ENCODE data around the gene TCF25. TPM values are rescaled to one million over a fixed set of nuclear protein-coding genes. Genes with fewer than 3 reads are reported as not detected.
"Not testable (repeated sequence)": the region's sequence is repeated elsewhere in the genome, so short reads cannot be mapped to it uniquely, and the experiment has no call there.

The TCF25 gene
- total and polyA plus RNA-seq, 4 experiments from 2014 or later, result 86.4 to 308 (median 195) TPM

- no peaks in the 10 kb centered on the region for H3K36me3 Mint-ChIP-seq
- peaks cover 56% of the 10 kb centered on the region for H3K4me1 ChIP-seq (ENCODE audit: insufficient read depth, low read length)
- peaks cover 5 to 20% of the 10 kb centered on the region in 2 donors for H3K27me3 Mint-ChIP-seq
- intact Hi-C loops (cut with micrococcal nuclease), result no loop called here
- POLR2A ChIA-PET (ENCODE audit: partially characterized antibody), result interaction anchor here (1.3 kb wide), 1 partner anchor 52 kb away, joined by 3 read pairs; the partner anchor contains the start of gene TCF25
- H3K27ac ChIP-seq (ENCODE audit: low read depth, low read length), result no peak overlapping the region
- H3K27me3 ChIP-seq (ENCODE audit: insufficient read depth, low read length), result peaks cover 16% of the 10 kb centered on the region
- no peaks in the 10 kb centered on the region for H3K9me3 ChIP-seq (ENCODE audit: control insufficient read depth in 1 of 2, low read length in 2 of 2)
- no peak overlapping the region for H3K27ac Mint-ChIP-seq
- H3K9me3 Mint-ChIP-seq, result peaks cover 0 to 2% (median 0%) of the 10 kb centered on the region in 8 donors
- H3K4me3 Mint-ChIP-seq, result no peak overlapping the region
- DNase-seq, result no peak
- CTCF ChIA-PET (ENCODE audit: partially characterized antibody), result interaction anchor here (2.1 kb wide), 1 partner anchor 15 kb away, joined by 7 read pairs; no protein-coding TSS in a partner anchor
- H3K4me3 ChIP-seq (ENCODE audit: low read length in 2 of 2), result no peak overlapping the region
- no peaks in the 10 kb centered on the region for H3K36me3 ChIP-seq (ENCODE audit: insufficient read depth, low read length)
- H3K4me1 Mint-ChIP-seq, result peaks cover 12 to 30% (median 21%) of the 10 kb centered on the region in 4 donors
Observed at GRCh38 chr16:89924925-89925307, 51.5 kb downstream of the TCF25 start.

- no peak for DNase-seq
- H3K27me3 ChIP-seq (ENCODE audit: insufficient read depth, low read length), result peaks cover 16% of the 10 kb centered on the region
- Mint-ChIP-seq H3K36me3 (no peaks in the 10 kb centered on the region), H3K4me3 (peak overlapping the region in 5 of 8 donors; percentile 11 to 70 (median 46)), H3K9me3 (peaks cover 0 to 2% (median 0%) of the 10 kb centered on the region in 8 donors), H3K27ac (no peak overlapping the region), H3K27me3 (peaks cover 5 to 21% of the 10 kb centered on the region in 2 donors), H3K4me1 (peaks cover 8 to 22% (median 16%) of the 10 kb centered on the region in 4 donors)
- H3K4me1 ChIP-seq (ENCODE audit: insufficient read depth, low read length), result peaks cover 52% of the 10 kb centered on the region
- no peak overlapping the region for H3K4me3 ChIP-seq (ENCODE audit: low read length in 2 of 2)
- intact Hi-C loops (cut with micrococcal nuclease), result loop anchor here (1.0 kb wide), 1 partner anchor 22 kb away; no protein-coding TSS in a partner anchor
- H3K27ac ChIP-seq (ENCODE audit: low read depth, low read length), result no peak overlapping the region
- POLR2A ChIA-PET (ENCODE audit: partially characterized antibody), result interaction anchor here (1.1 to 1.3 kb wide), 2 partner anchors 8 to 52 kb away, joined by 3 read pairs; partner anchors contain the start of gene TCF25
- no peaks in the 10 kb centered on the region for H3K9me3 ChIP-seq (ENCODE audit: control insufficient read depth in 1 of 2, low read length in 2 of 2)
- H3K36me3 ChIP-seq (ENCODE audit: insufficient read depth, low read length), result no peaks in the 10 kb centered on the region
- CTCF ChIA-PET (ENCODE audit: partially characterized antibody), result interaction anchor here (2.1 kb wide), 1 partner anchor 15 kb away, joined by 7 read pairs; no protein-coding TSS in a partner anchor
Observed at GRCh38 chr16:89925596-89926079, 52.2 kb downstream of the TCF25 start.

GRCh38 chr16:89931305-89931896, 58.0 kb downstream of the TCF25 start:
- CTCF ChIA-PET (ENCODE audit: partially characterized antibody), result no interaction called here
- H3K27me3 ChIP-seq (ENCODE audit: insufficient read depth, low read length), result peaks cover 6% of the 10 kb centered on the region
- peaks cover 8 to 14% of the 10 kb centered on the region in 2 donors for H3K27me3 Mint-ChIP-seq
- no peak overlapping the region for H3K27ac ChIP-seq (ENCODE audit: low read depth, low read length)
- H3K4me1 ChIP-seq (ENCODE audit: insufficient read depth, low read length), result peaks cover 3% of the 10 kb centered on the region
- POLR2A ChIA-PET (ENCODE audit: partially characterized antibody), result no interaction called here
- no peak overlapping the region for H3K4me3 ChIP-seq (ENCODE audit: low read length in 2 of 2)
- H3K4me3 Mint-ChIP-seq, result no peak overlapping the region
- no peak for DNase-seq
- H3K36me3 Mint-ChIP-seq, result no peaks in the 10 kb centered on the region
- intact Hi-C loops (cut with micrococcal nuclease), result no loop called here
- no peaks in the 10 kb centered on the region for H3K4me1 Mint-ChIP-seq
- H3K27ac Mint-ChIP-seq, result no peak overlapping the region
- H3K9me3 ChIP-seq (ENCODE audit: control insufficient read depth in 1 of 2, low read length in 2 of 2), result no peaks in the 10 kb centered on the region
- no peaks in the 10 kb centered on the region for H3K36me3 ChIP-seq (ENCODE audit: insufficient read depth, low read length)
- H3K9me3 Mint-ChIP-seq, result no peaks in the 10 kb centered on the region

GRCh38 chr16:89931964-89932363, 58.6 kb downstream of the TCF25 start:
- ChIA-PET POLR2A (ENCODE audit: partially characterized antibody) (no interaction called here), CTCF (ENCODE audit: partially characterized antibody) (no interaction called here)

GRCh38 chr16:89934019-89934418, 60.6 kb downstream of the TCF25 start:
- H3K36me3 Mint-ChIP-seq; POLR2A ChIA-PET (ENCODE audit: partially characterized antibody); H3K27ac Mint-ChIP-seq; H3K27me3 Mint-ChIP-seq; intact Hi-C loops (cut with micrococcal nuclease); H3K9me3 Mint-ChIP-seq; H3K4me3 Mint-ChIP-seq; DNase-seq; H3K36me3 ChIP-seq (ENCODE audit: insufficient read depth, low read length); H3K9me3 ChIP-seq (ENCODE audit: control insufficient read depth in 1 of 2, low read length in 2 of 2); H3K4me1 Mint-ChIP-seq; H3K27me3 ChIP-seq (ENCODE audit: insufficient read depth, low read length); H3K27ac ChIP-seq (ENCODE audit: low read depth, low read length); H3K4me1 ChIP-seq (ENCODE audit: insufficient read depth, low read length); H3K4me3 ChIP-seq (ENCODE audit: low read length in 2 of 2): not testable (repeated sequence)
- CTCF ChIA-PET (ENCODE audit: partially characterized antibody), result interaction anchor here (1.3 kb wide), 1 partner anchor 14 kb away, joined by 3 read pairs; no protein-coding TSS in a partner anchor

More at GRCh38 chr16:89931964-89932363, 58.6 kb downstream of the TCF25 start:
- Histone ChIP-seq H3K9me3 (ENCODE audit: control insufficient read depth in 1 of 2, low read length in 2 of 2) (no peaks in the 10 kb centered on the region), H3K4me1 (ENCODE audit: insufficient read depth, low read length) (no peaks in the 10 kb centered on the region), H3K4me3 (ENCODE audit: low read length in 2 of 2) (no peak overlapping the region), H3K27ac (ENCODE audit: low read depth, low read length) (no peak overlapping the region), H3K36me3 (ENCODE audit: insufficient read depth, low read length) (no peaks in the 10 kb centered on the region), H3K27me3 (ENCODE audit: insufficient read depth, low read length) (peaks cover 6% of the 10 kb centered on the region)
- peaks cover 5 to 11% of the 10 kb centered on the region in 2 donors for H3K27me3 Mint-ChIP-seq
- DNase-seq, result no peak
- intact Hi-C loops (cut with micrococcal nuclease), result no loop called here
- H3K4me1 Mint-ChIP-seq, result no peaks in the 10 kb centered on the region
- no peak overlapping the region for H3K27ac Mint-ChIP-seq
- H3K9me3 Mint-ChIP-seq, result no peaks in the 10 kb centered on the region
- H3K4me3 Mint-ChIP-seq, result no peak overlapping the region
- H3K36me3 Mint-ChIP-seq, result no peaks in the 10 kb centered on the region

DNA sequence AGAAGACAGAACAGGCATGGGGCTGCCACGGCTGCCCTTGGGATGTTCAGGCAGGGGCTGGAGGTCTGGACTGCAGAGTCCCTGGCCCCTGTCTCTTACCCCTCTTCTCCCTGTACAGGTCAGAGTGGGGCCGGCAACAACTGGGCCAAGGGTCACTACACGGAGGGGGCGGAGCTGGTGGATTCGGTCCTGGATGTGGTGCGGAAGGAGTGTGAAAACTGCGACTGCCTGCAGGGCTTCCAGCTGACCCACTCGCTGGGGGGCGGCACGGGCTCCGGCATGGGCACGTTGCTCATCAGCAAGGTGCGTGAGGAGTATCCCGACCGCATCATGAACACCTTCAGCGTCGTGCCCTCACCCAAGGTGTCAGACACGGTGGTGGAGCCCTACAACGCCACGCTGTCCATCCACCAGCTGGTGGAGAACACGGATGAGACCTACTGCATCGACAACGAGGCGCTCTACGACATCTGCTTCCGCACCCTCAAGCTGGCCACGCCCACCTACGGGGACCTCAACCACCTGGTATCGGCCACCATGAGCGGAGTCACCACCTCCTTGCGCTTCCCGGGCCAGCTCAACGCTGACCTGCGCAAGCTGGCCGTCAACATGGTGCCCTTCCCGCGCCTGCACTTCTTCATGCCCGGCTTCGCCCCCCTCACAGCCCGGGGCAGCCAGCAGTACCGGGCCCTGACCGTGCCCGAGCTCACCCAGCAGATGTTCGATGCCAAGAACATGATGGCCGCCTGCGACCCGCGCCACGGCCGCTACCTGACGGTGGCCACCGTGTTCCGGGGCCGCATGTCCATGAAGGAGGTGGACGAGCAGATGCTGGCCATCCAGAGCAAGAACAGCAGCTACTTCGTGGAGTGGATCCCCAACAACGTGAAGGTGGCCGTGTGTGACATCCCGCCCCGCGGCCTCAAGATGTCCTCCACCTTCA, 61.5 kb downstream of the TCF25 start:
- intact Hi-C loops (cut with micrococcal nuclease), result no loop called here
- no peak overlapping the region for H3K27ac Mint-ChIP-seq
- POLR2A ChIA-PET (ENCODE audit: partially characterized antibody), result no interaction called here
- CTCF ChIA-PET (ENCODE audit: partially characterized antibody), result no interaction called here
- no peaks in the 10 kb centered on the region for H3K27me3 ChIP-seq (ENCODE audit: insufficient read depth, low read length)
- no peaks in the 10 kb centered on the region for H3K9me3 Mint-ChIP-seq
- no peak for DNase-seq
- H3K4me3 ChIP-seq (ENCODE audit: low read length in 2 of 2), result no peak overlapping the region
- H3K27me3 Mint-ChIP-seq, result peaks cover 4 to 8% of the 10 kb centered on the region in 2 donors
- no peaks in the 10 kb centered on the region for H3K4me1 ChIP-seq (ENCODE audit: insufficient read depth, low read length)
- no peak overlapping the region for H3K27ac ChIP-seq (ENCODE audit: low read depth, low read length)
- no peaks in the 10 kb centered on the region for H3K36me3 Mint-ChIP-seq
- H3K4me3 Mint-ChIP-seq, result no peak overlapping the region
- no peaks in the 10 kb centered on the region for H3K9me3 ChIP-seq (ENCODE audit: control insufficient read depth in 1 of 2, low read length in 2 of 2)
- no peaks in the 10 kb centered on the region for H3K4me1 Mint-ChIP-seq
- no peaks in the 10 kb centered on the region for H3K36me3 ChIP-seq (ENCODE audit: insufficient read depth, low read length)

DNA sequence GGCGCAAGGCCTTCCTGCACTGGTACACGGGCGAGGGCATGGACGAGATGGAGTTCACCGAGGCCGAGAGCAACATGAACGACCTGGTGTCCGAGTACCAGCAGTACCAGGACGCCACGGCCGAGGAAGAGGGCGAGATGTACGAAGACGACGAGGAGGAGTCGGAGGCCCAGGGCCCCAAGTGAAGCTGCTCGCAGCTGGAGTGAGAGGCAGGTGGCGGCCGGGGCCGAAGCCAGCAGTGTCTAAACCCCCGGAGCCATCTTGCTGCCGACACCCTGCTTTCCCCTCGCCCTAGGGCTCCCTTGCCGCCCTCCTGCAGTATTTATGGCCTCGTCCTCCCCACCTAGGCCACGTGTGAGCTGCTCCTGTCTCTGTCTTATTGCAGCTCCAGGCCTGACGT, 62.2 kb downstream of the TCF25 start:
- DNase-seq; intact Hi-C loops (cut with micrococcal nuclease); H3K36me3 ChIP-seq (ENCODE audit: insufficient read depth, low read length); POLR2A ChIA-PET (ENCODE audit: partially characterized antibody); CTCF ChIA-PET (ENCODE audit: partially characterized antibody); H3K36me3 Mint-ChIP-seq; H3K27ac Mint-ChIP-seq; H3K4me1 ChIP-seq (ENCODE audit: insufficient read depth, low read length); H3K9me3 ChIP-seq (ENCODE audit: control insufficient read depth in 1 of 2, low read length in 2 of 2); H3K27me3 Mint-ChIP-seq; H3K4me3 Mint-ChIP-seq; H3K27ac ChIP-seq (ENCODE audit: low read depth, low read length); H3K9me3 Mint-ChIP-seq; H3K4me3 ChIP-seq (ENCODE audit: low read length in 2 of 2); H3K27me3 ChIP-seq (ENCODE audit: insufficient read depth, low read length); H3K4me1 Mint-ChIP-seq: not testable (repeated sequence)
